Adipocyte (in vitro differentiated cells): ENCODE data around the gene CEP170B.

Experiments used
- DNase-seq: peaks from one replicate; pipeline ENCODE4 v3.0.0-alpha.2; 2015; ENCODE audit warnings: low read depth
- H3K27me3 ChIP-seq: replicated peaks from 2 replicates; pipeline ENCODE4 v1.7.0; 2013; ENCODE audit warnings: mild to moderate bottlenecking, low read length, moderate library complexity; ENCODE audit not compliant: control insufficient read depth, insufficient read depth
- H3K36me3 ChIP-seq: 2 replicates; pipeline ENCODE4 v1.7.0; 2013; ENCODE audit warnings: low read length, mild to moderate bottlenecking, moderate library complexity; ENCODE audit not compliant: control insufficient read depth, insufficient read depth, severe bottlenecking
- H3K4me1 ChIP-seq: 2 replicates; pipeline ENCODE4 v1.7.0; 2013; ENCODE audit warnings: mild to moderate bottlenecking, low read length, moderate library complexity; ENCODE audit not compliant: control insufficient read depth, insufficient read depth
- H3K4me3 ChIP-seq: 2 replicates; pipeline ENCODE4 v1.7.0; 2013; ENCODE audit warnings: mild to moderate bottlenecking, low read length, moderate library complexity
- H3K9ac ChIP-seq: 2 replicates; pipeline ENCODE4 v1.7.0; 2013; ENCODE audit warnings: mild to moderate bottlenecking, low read length, moderate library complexity
- H3K9me3 ChIP-seq: 2 replicates; pipeline ENCODE4 v1.7.0; 2013; ENCODE audit warnings: mild to moderate bottlenecking, low read length, moderate library complexity; ENCODE audit not compliant: control insufficient read depth

The CEP170B gene

GRCh38 chr14:104923640-104924420 is 58.8 kb downstream of the CEP170B start:
- H3K4me3 ChIP-seq = no peak overlapping the region
- no peaks in the 10 kb centered on the region for H3K4me1 ChIP-seq
- H3K9ac ChIP-seq = no peak overlapping the region
- H3K27me3 ChIP-seq = peaks cover 3% of the 10 kb centered on the region
- no peaks in the 10 kb centered on the region for H3K36me3 ChIP-seq
- DNase-seq = no peak
- H3K9me3 ChIP-seq = peaks cover 7% of the 10 kb centered on the region

GRCh38 chr14:104924421-104925213 is 59.5 kb downstream of the CEP170B start, which contains the start of gene PLD4:
Gene PLD4, plus strand, starts transcription at chr14:104924879. Its CDS starts 2,262 bp downstream, at chr14:104927141.
- Histone ChIP-seq H3K4me3 (no peak within 1 kb of the TSS), H3K9ac (no peak within 1 kb of the TSS), H3K4me1 (no peaks in the 10 kb centered on the region), H3K36me3 (no peaks in the 10 kb centered on the region), H3K9me3 (peaks cover 7% of the 10 kb centered on the region), H3K27me3 (peaks cover 10% of the 10 kb centered on the region)
- no peak for DNase-seq

GRCh38 chr14:104925214-104925854 is 60.3 kb downstream of the CEP170B start:
- peaks cover 11% of the 10 kb centered on the region for H3K27me3 ChIP-seq
- no peak overlapping the region for H3K4me3 ChIP-seq
- H3K9ac ChIP-seq = no peak overlapping the region
- H3K4me1 ChIP-seq = no peaks in the 10 kb centered on the region
- peaks cover 7% of the 10 kb centered on the region for H3K9me3 ChIP-seq
- DNase-seq = no peak
- H3K36me3 ChIP-seq = no peaks in the 10 kb centered on the region

GRCh38 chr14:104925855-104926609 is 61.0 kb downstream of the CEP170B start:
- no peak overlapping the region for H3K4me3 ChIP-seq
- H3K36me3 ChIP-seq = no peaks in the 10 kb centered on the region
- no peaks in the 10 kb centered on the region for H3K4me1 ChIP-seq
- no peak for DNase-seq
- peaks cover 11% of the 10 kb centered on the region for H3K27me3 ChIP-seq
- H3K9ac ChIP-seq = no peak overlapping the region
- H3K9me3 ChIP-seq = peaks cover 7% of the 10 kb centered on the region

- Histone ChIP-seq H3K4me3 (no peak overlapping the region), H3K9ac (no peak overlapping the region), H3K4me1 (no peaks in the 10 kb centered on the region), H3K36me3 (no peaks in the 10 kb centered on the region), H3K9me3 (peaks cover 7% of the 10 kb centered on the region), H3K27me3 (peaks cover 11% of the 10 kb centered on the region)
- DNase-seq = no peak
These were observed 61.8 kb downstream of the CEP170B start for GRCh38 chr14:104926619-104927431.

- no peak overlapping the region for H3K4me3 ChIP-seq
- no peaks in the 10 kb centered on the region for H3K4me1 ChIP-seq
- H3K9ac ChIP-seq = no peak overlapping the region
- H3K36me3 ChIP-seq = no peaks in the 10 kb centered on the region
- peaks cover 7% of the 10 kb centered on the region for H3K9me3 ChIP-seq
- H3K27me3 ChIP-seq = peaks cover 11% of the 10 kb centered on the region
- no peak for DNase-seq
These were observed 62.4 kb downstream of the CEP170B start for GRCh38 chr14:104927432-104927816.

GRCh38 chr14:104927901-104928300 is 62.8 kb downstream of the CEP170B start:
- no peak overlapping the region for H3K9ac ChIP-seq
- peaks cover 11% of the 10 kb centered on the region for H3K27me3 ChIP-seq
- no peaks in the 10 kb centered on the region for H3K36me3 ChIP-seq
- peaks cover 7% of the 10 kb centered on the region for H3K9me3 ChIP-seq
- no peak overlapping the region for H3K4me3 ChIP-seq
- DNase-seq = no peak
- no peaks in the 10 kb centered on the region for H3K4me1 ChIP-seq

- peaks cover 11% of the 10 kb centered on the region for H3K27me3 ChIP-seq
- no peak overlapping the region for H3K4me3 ChIP-seq
- DNase-seq = no peak
- H3K9me3 ChIP-seq = peaks cover 7% of the 10 kb centered on the region
- H3K4me1 ChIP-seq = no peaks in the 10 kb centered on the region
- H3K36me3 ChIP-seq = no peaks in the 10 kb centered on the region
- no peak overlapping the region for H3K9ac ChIP-seq
These were observed 63.5 kb downstream of the CEP170B start for GRCh38 chr14:104928391-104929133.

- H3K9ac ChIP-seq = no peak overlapping the region
- H3K9me3 ChIP-seq = peaks cover under 1% of the 10 kb centered on the region
- H3K4me1 ChIP-seq = no peaks in the 10 kb centered on the region
- no peaks in the 10 kb centered on the region for H3K36me3 ChIP-seq
- no peak for DNase-seq
- H3K4me3 ChIP-seq = no peak overlapping the region
- H3K27me3 ChIP-seq = peaks cover 11% of the 10 kb centered on the region
These were observed 64.5 kb downstream of the CEP170B start for GRCh38 chr14:104929268-104930230.
